Sigmoid colon (tissue), 7 donors: ENCODE results near the gene TMPRSS13. TPM values are rescaled to one million over a fixed set of nuclear protein-coding genes. Genes with fewer than 3 reads are reported as not detected.

Experiments used
- DNase-seq: peaks from one replicate; pipeline ENCODE4 v3.0.0-alpha.2; 2019
- H3K27ac ChIP-seq, 4 donors: fragments of 200-600 bp; sonication (generic); one replicate each; pipeline ENCODE4 v1.5.1; 2016 to 2019; ENCODE audit warnings: mild to moderate bottlenecking in 1 of 4
- H3K27me3 ChIP-seq, 3 donors: fragments of 200-600 bp; sonication (generic); one replicate each; pipeline ENCODE4 v1.5.1; 2019; ENCODE audit warnings: mild to moderate bottlenecking in 1 of 3
- H3K36me3 ChIP-seq, 4 donors: fragments of 200-600 bp; sonication (generic); one replicate each; pipeline ENCODE4 v1.5.1; 2016 to 2019
- H3K4me1 ChIP-seq, 4 donors: fragments of 200-600 bp; sonication (generic); one replicate each; pipeline ENCODE4 v1.5.1; 2017 to 2019
- H3K4me3 ChIP-seq, 4 donors: fragments of 200-600 bp; sonication (generic); one replicate each; pipeline ENCODE4 v1.5.1; 2017 to 2019; ENCODE audit warnings: mild to moderate bottlenecking in 2 of 4, moderate library complexity in 1 of 4
- H3K9me3 ChIP-seq, 4 donors: fragments of 200-600 bp in 3 of 4; sonication (generic) in 3 of 4; one replicate each; pipeline versions ENCODE4 v1.5.1 to v1.6.1; 2013 to 2019
- CTCF ChIP-seq, 4 experiments: fragments of 450-650 bp in 3 of 4; fragments of 200-600 bp in 1 of 4; IDR thresholded peaks; one replicate each; pipeline ENCODE4 v1.5.1; 2016 to 2019; ENCODE audit warnings: antibody characterized with exemption in 4 of 4, mild to moderate bottlenecking in 3 of 4, moderate library complexity in 2 of 4
- EP300 ChIP-seq, 4 donors: sonication (generic); formaldehyde crosslinking; IDR thresholded peaks; one replicate each; pipeline ENCODE4 v1.6.1; 2017; ENCODE audit warnings: antibody characterized with exemption in 4 of 4
- POLR2A ChIP-seq, 2 donors: fragments of 450-650 bp; IDR thresholded peaks; one replicate each; pipeline ENCODE4 v1.6.1; 2016; ENCODE audit warnings: antibody characterized with exemption in 2 of 2, mild to moderate bottlenecking in 2 of 2, moderate library complexity in 2 of 2
- POLR2AphosphoS5 ChIP-seq, 4 donors: sonication (generic); formaldehyde crosslinking; IDR thresholded peaks; one replicate each; pipeline ENCODE4 v1.6.1; 2017; ENCODE audit warnings: antibody characterized with exemption in 4 of 4
- whole genome bisulfite sequencing, 2 donors: extraction: QIAGEN DNeasy Blood & Tissue Kit; methylation state at CpG; one replicate each; pipeline ENCODE4 v1.1.7; 2013; 5-methylcytosine and 5-hydroxymethylcytosine counted together
- intact Hi-C: fragments of 100-400 bp; cut with DNase I; formaldehyde crosslinking; loops from one replicate; pipeline ENCODE4 v1.15.1; 2023
- polyA plus RNA-seq, 3 donors: library from polyadenylated mRNA; stranded (reverse); fragments of 200-250 nt; gene quantifications; one replicate each; pipeline ENCODE4 v1.2.3, GENCODE V29; 2013
- total RNA-seq, 4 donors: library from RNA; depleted of rRNA; stranded (reverse); fragments of >200 nt; gene quantifications; one replicate each; pipeline ENCODE4 v1.1.0, GENCODE V29; 2016
- donor health status: healthy with polysubstance abuse.
- donor health status: Bipolar disorder and iron deficiency.
- donor health status: healthy.

TMPRSS13 gene
- total and polyA plus RNA-seq, 7 donors: 1.4 to 1.6 TPM; not detected in 5

GRCh38 chr11:117941163-117941707, 12.0 kb upstream of the TMPRSS13 start:
- Histone ChIP-seq H3K4me1 (no peaks in the 10 kb centered on the region), H3K27me3 (no peaks in the 10 kb centered on the region), H3K36me3 (no peaks in the 10 kb centered on the region), H3K9me3 (no peaks in the 10 kb centered on the region), H3K27ac (no peak overlapping the region), H3K4me3 (no peak overlapping the region)
- intact Hi-C loops: no loop called here
- 18 to 76% methylated on average over 4 of the region's 4 CpGs for WGBS, 2 donors
- TF ChIP-seq POLR2AphosphoS5 (IDR thresholded peaks at IDR 0.05) (no peak), CTCF (IDR thresholded peaks at IDR 0.05) (no peak), EP300 (IDR thresholded peaks at IDR 0.05) (no peak), POLR2A (IDR thresholded peaks at IDR 0.05) (no peak)
- no peak for DNase-seq

DNA sequence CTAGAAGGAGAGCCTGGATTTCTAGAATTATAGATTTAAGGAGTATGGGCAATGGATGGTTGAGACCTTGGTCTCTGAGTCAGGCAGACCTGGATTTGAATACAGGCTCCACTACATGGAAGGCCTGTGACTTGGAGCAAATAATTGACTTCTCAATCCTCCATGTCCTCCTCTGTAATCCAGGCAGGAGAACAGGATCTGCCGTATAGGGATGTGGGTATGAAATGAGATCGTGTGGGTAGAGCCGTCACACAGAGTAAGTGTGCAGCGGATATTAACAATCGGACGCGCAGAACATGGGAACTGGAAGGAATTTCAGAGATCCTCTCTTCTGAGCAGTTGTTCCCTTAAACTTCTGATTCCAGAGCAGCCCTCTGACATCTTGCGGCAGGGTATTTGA, 11.5 kb upstream of the TMPRSS13 start:
- Histone ChIP-seq H3K4me1 (no peaks in the 10 kb centered on the region), H3K36me3 (no peaks in the 10 kb centered on the region), H3K9me3 (no peaks in the 10 kb centered on the region), H3K27me3 (no peaks in the 10 kb centered on the region), H3K27ac (no peak overlapping the region), H3K4me3 (no peak overlapping the region)
- no peak for TF ChIP-seq EP300 (IDR thresholded peaks at IDR 0.05)
- TF ChIP-seq POLR2A (IDR thresholded peaks at IDR 0.05): no peak
- TF ChIP-seq POLR2AphosphoS5 (IDR thresholded peaks at IDR 0.05): no peak
- no peak for TF ChIP-seq CTCF (IDR thresholded peaks at IDR 0.05)
- DNase-seq: no peak
- WGBS, 2 donors: 96 to 97% methylated on average over 8 of the region's 8 CpGs
- intact Hi-C loops: no loop called here

GRCh38 chr11:117936973-117937372, 7.8 kb upstream of the TMPRSS13 start:
- intact Hi-C loops: loop anchor here (10.0 kb wide), 1 partner anchor 232 kb away; no protein-coding TSS in a partner anchor
- Histone ChIP-seq H3K27ac (no peak overlapping the region), H3K36me3 (no peaks in the 10 kb centered on the region), H3K9me3 (no peaks in the 10 kb centered on the region), H3K27me3 (no peaks in the 10 kb centered on the region), H3K4me3 (no peak overlapping the region), H3K4me1 (peaks cover 0 to 3% (median under 1%) of the 10 kb centered on the region in 4 donors)
- 39 to 74% methylated on average over 6 of the region's 6 CpGs for WGBS, 2 donors
- DNase-seq: no peak
- TF ChIP-seq CTCF (IDR thresholded peaks at IDR 0.05): no peak
- no peak for TF ChIP-seq EP300 (IDR thresholded peaks at IDR 0.05)
- TF ChIP-seq POLR2AphosphoS5 (IDR thresholded peaks at IDR 0.05): no peak
- TF ChIP-seq POLR2A (IDR thresholded peaks at IDR 0.05): no peak

DNA sequence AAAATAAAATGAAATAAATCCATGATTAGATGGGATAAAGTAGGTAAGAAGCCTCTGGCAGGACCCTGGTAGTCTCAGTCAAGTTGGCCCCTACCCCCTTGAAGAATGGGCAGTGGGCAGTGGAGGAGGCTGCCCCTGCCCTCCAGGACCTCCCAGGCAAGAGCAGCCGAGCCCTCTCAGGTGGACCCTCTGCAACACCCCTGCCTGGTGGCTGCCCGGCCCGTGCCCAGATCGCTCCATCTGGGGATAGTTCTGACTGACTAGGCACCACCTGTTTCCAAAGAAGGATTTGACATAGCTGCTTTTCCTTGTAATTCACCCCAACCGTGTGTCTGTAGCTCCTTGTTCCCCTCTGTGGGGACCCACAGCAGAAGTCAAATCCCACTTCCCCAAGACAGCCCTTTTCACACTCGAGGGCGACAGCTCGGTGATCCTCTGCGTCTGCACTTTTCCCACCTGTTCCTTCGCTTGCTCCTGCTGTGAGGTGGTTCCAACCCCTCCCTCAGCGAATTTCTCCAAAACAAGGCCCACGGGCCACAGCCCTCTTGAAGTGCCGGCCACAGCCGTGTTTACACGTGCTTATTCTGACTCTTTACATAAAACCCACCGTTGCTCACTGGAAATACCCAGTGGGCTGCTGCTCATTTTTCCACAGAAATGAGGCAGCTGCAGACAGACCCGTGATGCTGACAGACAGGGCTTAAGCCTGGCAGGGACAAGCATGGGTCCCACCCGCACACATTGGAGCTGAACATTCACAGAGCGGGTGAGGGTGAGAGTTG, 5.5 kb upstream of the TMPRSS13 start:
- DNase-seq: peak; percentile 35
- no peak overlapping the region for H3K4me3 ChIP-seq
- no peaks in the 10 kb centered on the region for H3K9me3 ChIP-seq
- 84 to 87% methylated on average over 19 of the region's 19 CpGs for WGBS, 2 donors
- H3K4me1 ChIP-seq: peaks cover 0 to 5% (median 2%) of the 10 kb centered on the region in 4 donors
- intact Hi-C loops: loop anchor here (10.0 kb wide), 1 partner anchor 230 kb away; no protein-coding TSS in a partner anchor
- H3K27ac ChIP-seq: no peak overlapping the region
- H3K27me3 ChIP-seq: no peaks in the 10 kb centered on the region
- no peak for TF ChIP-seq EP300 (IDR thresholded peaks at IDR 0.05)
- TF ChIP-seq CTCF (IDR thresholded peaks at IDR 0.05): no peak
- TF ChIP-seq POLR2A (IDR thresholded peaks at IDR 0.05): no peak
- no peak for TF ChIP-seq POLR2AphosphoS5 (IDR thresholded peaks at IDR 0.05)
- no peaks in the 10 kb centered on the region for H3K36me3 ChIP-seq
